Stimulated activated effector memory CD8-positive, alpha-beta T cell treated with anti-CD3 and anti-CD28 coated beads, Interleukin-12 subunit alpha, Interleukin-12 subunit beta, amount 100 ng/mL, for 72 hours (primary cell): Measurements from ENCODE around the gene TMEM196.

Experiments used
- ATAC-seq: fragments of 150-1000 bp; cut with Tn5 transposase; 2 replicates; pipeline ENCODE4 v1.10.0; 2021
- DNase-seq, 2 donors: peaks; one replicate each; pipeline ENCODE4 v3.0.0; 2021 to 2022; ENCODE audit warnings: low spot score in 2 of 2
- H3K27ac Mint-ChIP-seq: one replicate; pipeline ENCODE4 v1.8.0; 2022; ENCODE audit warnings: mild to moderate bottlenecking, mixed read lengths
- H3K36me3 Mint-ChIP-seq: one replicate; pipeline ENCODE4 v1.8.0; 2022; ENCODE audit warnings: mild to moderate bottlenecking, mixed read lengths
- H3K4me1 Mint-ChIP-seq: one replicate; pipeline ENCODE4 v1.8.0; 2022; ENCODE audit warnings: mixed read lengths
- H3K4me3 Mint-ChIP-seq: one replicate; pipeline ENCODE4 v1.8.0; 2022; ENCODE audit warnings: mild to moderate bottlenecking, mixed read lengths
- H3K9me3 Mint-ChIP-seq: one replicate; pipeline ENCODE4 v1.8.0; 2022; ENCODE audit warnings: mixed read lengths

The TMEM196 gene

DNA sequence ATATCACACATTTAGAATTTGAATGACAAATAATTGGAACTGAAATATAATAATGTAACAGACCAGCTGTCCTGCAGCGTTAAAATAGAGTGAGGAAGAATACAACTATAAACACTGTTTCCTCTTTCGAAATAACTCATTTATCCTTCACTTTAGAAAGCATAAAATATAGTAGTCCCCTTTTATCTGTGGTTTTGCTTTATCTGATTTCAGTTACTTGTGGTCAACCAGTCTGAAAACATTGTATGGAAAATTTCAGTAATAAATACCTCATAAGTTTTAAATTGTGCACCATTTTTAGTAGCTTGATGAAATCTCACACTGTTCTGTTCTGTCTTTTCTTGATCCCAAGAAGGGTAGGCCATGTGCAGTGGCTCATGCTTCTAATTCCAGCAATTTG, 96.2 kb downstream of the TMEM196 start:
- peak; percentile 48 for ATAC-seq
- no peak overlapping the region for H3K27ac Mint-ChIP-seq

DNA sequence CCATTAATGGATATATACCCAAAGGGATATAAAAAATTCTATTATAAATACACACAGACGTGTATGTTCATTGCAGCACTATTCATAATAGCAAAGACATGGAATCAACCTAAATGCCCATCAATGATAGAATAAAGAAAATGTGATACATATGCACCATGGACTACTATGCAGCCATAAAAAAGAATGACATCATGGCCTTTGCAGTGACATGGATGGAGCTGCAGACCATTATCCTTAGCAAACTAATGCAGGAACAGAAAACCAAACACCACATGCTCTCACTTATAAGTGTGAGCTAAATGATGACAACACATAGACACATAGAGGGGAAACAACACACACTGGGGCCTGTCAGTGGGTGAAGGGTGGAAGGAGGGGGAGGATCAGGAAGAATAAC, 97.6 kb downstream of the TMEM196 start:
- Mint-ChIP-seq H3K36me3 (no peaks in the 10 kb centered on the region), H3K27ac (no peak overlapping the region), H3K9me3 (no peaks in the 10 kb centered on the region), H3K4me3 (no peak overlapping the region), H3K4me1 (peaks cover 4% of the 10 kb centered on the region)
- no peak for DNase-seq
- no peak for ATAC-seq

More for the DNA sequence above, 96.2 kb downstream of the TMEM196 start:
- no peak for DNase-seq
- Mint-ChIP-seq H3K4me1 (peaks cover 4% of the 10 kb centered on the region), H3K36me3 (no peaks in the 10 kb centered on the region), H3K9me3 (no peaks in the 10 kb centered on the region), H3K4me3 (no peak overlapping the region)

DNA sequence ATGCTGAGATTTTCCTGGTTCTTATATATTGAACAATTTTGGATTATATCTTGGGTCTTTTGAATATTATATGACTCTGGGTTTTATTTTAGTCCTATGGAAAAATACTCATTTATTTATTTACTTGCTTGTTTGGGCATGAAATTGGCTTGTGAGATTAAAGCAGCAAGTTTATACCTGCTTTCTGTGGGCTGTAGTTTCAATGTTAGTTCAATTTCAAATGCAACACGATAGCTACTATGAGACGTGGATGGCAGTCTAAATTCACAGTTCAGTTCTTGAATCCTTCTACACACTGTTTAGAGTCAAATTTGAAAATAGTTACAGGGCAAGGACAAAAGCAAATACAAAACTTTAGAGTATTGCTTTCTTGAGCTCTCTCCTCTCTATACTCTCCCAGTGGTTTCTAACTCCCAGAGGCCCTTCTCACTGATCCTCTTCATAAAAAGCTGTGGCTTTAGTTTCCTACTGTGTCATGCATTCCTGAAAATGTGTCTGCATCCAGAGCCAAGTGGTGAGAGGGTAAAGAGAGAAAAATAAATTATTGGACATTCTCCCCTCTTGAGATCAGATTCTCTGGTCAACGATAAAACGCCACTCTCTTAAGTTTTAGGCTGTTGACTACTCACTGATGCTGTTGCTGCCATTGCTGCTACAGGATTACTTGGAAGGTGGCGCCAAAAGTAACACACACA, 99.0 kb downstream of the TMEM196 start:
- no peak for DNase-seq
- no peak overlapping the region for H3K4me3 Mint-ChIP-seq
- peaks cover 4% of the 10 kb centered on the region for H3K4me1 Mint-ChIP-seq
- no peak overlapping the region for H3K27ac Mint-ChIP-seq
- H3K9me3 Mint-ChIP-seq: no peaks in the 10 kb centered on the region
- no peaks in the 10 kb centered on the region for H3K36me3 Mint-ChIP-seq
- ATAC-seq: no peak

DNA sequence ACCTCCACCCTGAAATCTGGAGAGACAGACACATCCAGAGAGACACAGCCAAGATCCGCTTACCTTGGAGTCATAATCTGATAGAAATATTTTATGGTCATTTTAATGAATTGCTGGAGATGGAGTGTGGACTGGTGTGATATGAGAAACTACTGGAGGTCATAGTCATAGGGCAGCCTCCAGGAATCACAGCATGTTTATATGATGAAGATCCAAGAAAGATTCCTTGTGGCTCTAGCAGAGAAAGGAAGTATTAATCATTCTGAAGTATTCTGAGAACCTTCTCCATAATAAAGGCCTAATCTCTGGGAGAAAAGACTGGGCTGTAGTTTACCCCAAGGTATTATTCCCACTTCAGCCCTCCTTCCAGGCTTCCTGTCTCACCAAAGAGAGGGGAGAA, 102.6 kb downstream of the TMEM196 start:
- no peaks in the 10 kb centered on the region for H3K36me3 Mint-ChIP-seq
- H3K27ac Mint-ChIP-seq: no peak overlapping the region
- no peaks in the 10 kb centered on the region for H3K4me1 Mint-ChIP-seq
- ATAC-seq (no peak), DNase-seq (no peak)
- H3K4me3 Mint-ChIP-seq: no peak overlapping the region
- H3K9me3 Mint-ChIP-seq: no peaks in the 10 kb centered on the region
